Panc1 (cell line): ENCODE data around the gene PPP2R2B. TPM values are rescaled to one million over a fixed set of nuclear protein-coding genes. Genes with fewer than 3 reads are reported as not detected.

Experiments used
- ATAC-seq: fragments of 200-7000 bp; cut with Tn5 transposase; 2 replicates; pipeline ENCODE4 v1.9.1; 2020; ENCODE audit warnings: mild to moderate bottlenecking, moderate library complexity
- BruUV-seq: library from RNA; stranded (reverse); fragments of 400-500 nt; replicated peaks from 2 replicates; lab custom pipeline; 2021; lab: Mats Ljungman, UMichigan
- CTCF ChIA-PET: fragments of 300-600 bp; sonication (Branson Sonifier 250); formaldehyde crosslinking; loops from one replicate; lab custom pipeline; 2022; ENCODE audit warnings: antibody characterized with exemption; lab: Charles Lee
- POLR2A ChIA-PET: fragments of 300-600 bp; sonication (Branson Sonifier 250); formaldehyde crosslinking; loops from one replicate; lab custom pipeline; 2022; ENCODE audit warnings: antibody characterized with exemption; lab: Charles Lee
- DNase-seq: peaks from one replicate; pipeline ENCODE4 v3.0.0-alpha.2; 2010; ENCODE audit warnings: low read depth, low spot score
- H3K27ac ChIP-seq: 2 replicates; pipeline ENCODE4 v1.5.1; 2011; ENCODE audit warnings: mild to moderate bottlenecking, low read length, inconsistent platforms
- H3K27me3 ChIP-seq: fragments of 200-500 bp; sonication (Bioruptor generic); 2 replicates; pipeline ENCODE4 v1.6.0; 2014; ENCODE audit warnings: low read length, inconsistent platforms; ENCODE audit not compliant: control insufficient read depth, insufficient read depth
- H3K36me3 ChIP-seq: fragments of 200-500 bp; sonication (Bioruptor generic); 2 replicates; pipeline ENCODE4 v1.5.1; 2014; ENCODE audit warnings: inconsistent platforms, mild to moderate bottlenecking, low read length, moderate library complexity; ENCODE audit not compliant: control insufficient read depth, insufficient read depth
- H3K4me1 ChIP-seq: 2 replicates; pipeline ENCODE4 v1.5.1; 2011; ENCODE audit warnings: inconsistent platforms, mild to moderate bottlenecking, low read length, moderate library complexity; ENCODE audit not compliant: control insufficient read depth, insufficient read depth
- H3K4me3 ChIP-seq, 2 experiments: 2 replicates each; pipeline ENCODE4 v1.5.1; 2011 to 2012; ENCODE audit warnings: low read depth in 2 of 2, low read length in 2 of 2, mild to moderate bottlenecking in 2 of 2, inconsistent platforms in 1 of 2, moderate library complexity in 1 of 2
- H3K9me3 ChIP-seq: fragments of 200-500 bp; sonication (Bioruptor generic); 2 replicates; pipeline ENCODE4 v1.5.1; 2014; ENCODE audit warnings: low read depth, mild to moderate bottlenecking, inconsistent platforms, low read length, moderate library complexity; ENCODE audit not compliant: control insufficient read depth, insufficient read depth
- POLR2AphosphoS5 ChIP-seq: IDR thresholded peaks from 2 replicates; pipeline ENCODE4 v1.6.1; 2012; ENCODE audit warnings: mild to moderate bottlenecking, low read depth, low read length, moderate library complexity
- SIN3A ChIP-seq: IDR thresholded peaks from 2 replicates; pipeline ENCODE4 v1.6.1; 2012; ENCODE audit warnings: low read depth, mild to moderate bottlenecking, low read length, moderate library complexity, borderline replicate concordance; ENCODE audit not compliant: insufficient read depth
- TCF7L2 ChIP-seq: IDR thresholded peaks from 2 replicates; pipeline ENCODE4 v1.6.1; 2011; ENCODE audit warnings: mild to moderate bottlenecking, low read depth, low read length, inconsistent platforms
- in situ Hi-C: cut with HindIII; loops from 2 replicates; pipeline ENCODE4 v1.10.0; 2016; ENCODE audit warnings: low sequenced_read_pairs, low pct_unique_long_range_greater_than_20kb
- intact Hi-C: fragments of 100-400 bp; cut with micrococcal nuclease; formaldehyde crosslinking; loops from one replicate; pipeline ENCODE4 v1.10.0; 2022; ENCODE audit not compliant: unreplicated experiment
- total RNA-seq: library from RNA; stranded (reverse); gene quantifications from one replicate; pipeline ENCODE4 v1.2.1, GENCODE V29; 2021; ENCODE audit not compliant: unreplicated experiment
- TF ChIP-seq, protein P1 (sequence below), 2 experiments: IDR thresholded peaks; 2 replicates each; pipeline ENCODE4 v1.6.1; 2011 to 2012; ENCODE audit warnings: low read depth in 2 of 2, control low read depth in 1 of 2, low read length in 1 of 2, mild to moderate bottlenecking in 1 of 2, moderate library complexity in 1 of 2; ENCODE audit not compliant: insufficient read depth in 1 of 2
- TF ChIP-seq, protein P2 (sequence below): fragments of 450-650 bp; IDR thresholded peaks from 2 replicates; pipeline ENCODE4 v1.5.1; 2017; ENCODE audit warnings: mild to moderate bottlenecking

Gene PPP2R2B
- total RNA-seq, 1 experiment from 2014 or later, result 8.8 TPM

DNA sequence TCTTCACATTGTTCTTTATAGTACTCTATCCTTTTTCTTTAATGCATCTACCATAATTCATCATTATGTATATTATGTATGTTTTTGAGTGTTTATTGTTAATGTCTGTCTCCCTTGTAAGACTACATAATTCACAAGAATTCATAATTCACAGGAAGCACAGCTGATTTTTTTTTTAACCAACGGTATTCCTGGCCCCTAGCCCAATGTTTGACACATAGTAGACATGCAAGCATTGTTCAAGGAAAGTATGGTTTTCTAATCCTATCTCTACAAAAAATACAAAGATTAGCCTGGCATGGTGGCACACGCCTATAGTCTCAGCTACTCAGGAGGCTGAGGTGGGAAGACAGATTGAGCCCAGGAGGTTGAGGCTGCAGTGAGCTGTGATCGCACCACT, 160.6 kb downstream of the PPP2R2B start:
- Histone ChIP-seq H3K4me1 (peaks cover 3% of the 10 kb centered on the region), H3K27me3 (no peaks in the 10 kb centered on the region), H3K9me3 (no peaks in the 10 kb centered on the region), H3K27ac (no peak overlapping the region), H3K36me3 (no peaks in the 10 kb centered on the region), H3K4me3 (no peak overlapping the region)
- ATAC-seq (no peak), DNase-seq (no peak)
- ChIA-PET CTCF (no interaction called here), POLR2A (no interaction called here)
- intact Hi-C loops, result no loop called here
- TF ChIP-seq POLR2AphosphoS5, result no peak
- TF ChIP-seq TCF7L2, result no peak
- TF ChIP-seq, protein P1, sequence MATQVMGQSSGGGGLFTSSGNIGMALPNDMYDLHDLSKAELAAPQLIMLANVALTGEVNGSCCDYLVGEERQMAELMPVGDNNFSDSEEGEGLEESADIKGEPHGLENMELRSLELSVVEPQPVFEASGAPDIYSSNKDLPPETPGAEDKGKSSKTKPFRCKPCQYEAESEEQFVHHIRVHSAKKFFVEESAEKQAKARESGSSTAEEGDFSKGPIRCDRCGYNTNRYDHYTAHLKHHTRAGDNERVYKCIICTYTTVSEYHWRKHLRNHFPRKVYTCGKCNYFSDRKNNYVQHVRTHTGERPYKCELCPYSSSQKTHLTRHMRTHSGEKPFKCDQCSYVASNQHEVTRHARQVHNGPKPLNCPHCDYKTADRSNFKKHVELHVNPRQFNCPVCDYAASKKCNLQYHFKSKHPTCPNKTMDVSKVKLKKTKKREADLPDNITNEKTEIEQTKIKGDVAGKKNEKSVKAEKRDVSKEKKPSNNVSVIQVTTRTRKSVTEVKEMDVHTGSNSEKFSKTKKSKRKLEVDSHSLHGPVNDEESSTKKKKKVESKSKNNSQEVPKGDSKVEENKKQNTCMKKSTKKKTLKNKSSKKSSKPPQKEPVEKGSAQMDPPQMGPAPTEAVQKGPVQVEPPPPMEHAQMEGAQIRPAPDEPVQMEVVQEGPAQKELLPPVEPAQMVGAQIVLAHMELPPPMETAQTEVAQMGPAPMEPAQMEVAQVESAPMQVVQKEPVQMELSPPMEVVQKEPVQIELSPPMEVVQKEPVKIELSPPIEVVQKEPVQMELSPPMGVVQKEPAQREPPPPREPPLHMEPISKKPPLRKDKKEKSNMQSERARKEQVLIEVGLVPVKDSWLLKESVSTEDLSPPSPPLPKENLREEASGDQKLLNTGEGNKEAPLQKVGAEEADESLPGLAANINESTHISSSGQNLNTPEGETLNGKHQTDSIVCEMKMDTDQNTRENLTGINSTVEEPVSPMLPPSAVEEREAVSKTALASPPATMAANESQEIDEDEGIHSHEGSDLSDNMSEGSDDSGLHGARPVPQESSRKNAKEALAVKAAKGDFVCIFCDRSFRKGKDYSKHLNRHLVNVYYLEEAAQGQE (IDR thresholded peaks at IDR 0.05; ENCODE audit: insufficient read depth in 1 of 2, low read depth in 2 of 2, low read length in 1 of 2), result no peak
- TF ChIP-seq, protein P2, sequence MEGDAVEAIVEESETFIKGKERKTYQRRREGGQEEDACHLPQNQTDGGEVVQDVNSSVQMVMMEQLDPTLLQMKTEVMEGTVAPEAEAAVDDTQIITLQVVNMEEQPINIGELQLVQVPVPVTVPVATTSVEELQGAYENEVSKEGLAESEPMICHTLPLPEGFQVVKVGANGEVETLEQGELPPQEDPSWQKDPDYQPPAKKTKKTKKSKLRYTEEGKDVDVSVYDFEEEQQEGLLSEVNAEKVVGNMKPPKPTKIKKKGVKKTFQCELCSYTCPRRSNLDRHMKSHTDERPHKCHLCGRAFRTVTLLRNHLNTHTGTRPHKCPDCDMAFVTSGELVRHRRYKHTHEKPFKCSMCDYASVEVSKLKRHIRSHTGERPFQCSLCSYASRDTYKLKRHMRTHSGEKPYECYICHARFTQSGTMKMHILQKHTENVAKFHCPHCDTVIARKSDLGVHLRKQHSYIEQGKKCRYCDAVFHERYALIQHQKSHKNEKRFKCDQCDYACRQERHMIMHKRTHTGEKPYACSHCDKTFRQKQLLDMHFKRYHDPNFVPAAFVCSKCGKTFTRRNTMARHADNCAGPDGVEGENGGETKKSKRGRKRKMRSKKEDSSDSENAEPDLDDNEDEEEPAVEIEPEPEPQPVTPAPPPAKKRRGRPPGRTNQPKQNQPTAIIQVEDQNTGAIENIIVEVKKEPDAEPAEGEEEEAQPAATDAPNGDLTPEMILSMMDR, result no peak
- TF ChIP-seq SIN3A, result no peak
- BruUV-seq, result no TSS peak
- in situ Hi-C loops, result no loop called here

DNA sequence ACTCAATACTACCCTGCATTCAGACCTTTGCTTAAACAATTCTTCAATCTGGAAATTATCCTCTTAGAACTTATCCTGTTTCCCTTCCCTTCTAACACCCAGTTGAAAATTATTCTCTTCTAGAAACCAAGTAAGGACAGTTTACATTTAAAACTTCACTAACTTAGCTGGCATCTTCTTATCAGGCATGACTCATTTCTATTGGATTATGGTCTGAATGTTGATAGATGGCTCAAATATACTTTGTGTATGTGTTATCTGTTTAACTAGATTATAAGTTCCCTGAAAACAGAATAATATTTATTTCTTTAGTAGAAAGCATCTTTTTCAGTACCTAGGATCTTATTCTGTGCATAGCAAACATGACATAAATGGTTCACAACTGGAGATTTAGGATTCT, 161.9 kb downstream of the PPP2R2B start:
- ATAC-seq, result no peak
- TF ChIP-seq POLR2AphosphoS5 (no peak), TCF7L2 (no peak), SIN3A (no peak)
- TF ChIP-seq, protein P2, result no peak
- TF ChIP-seq, protein P1 (IDR thresholded peaks at IDR 0.05; ENCODE audit: insufficient read depth in 1 of 2, low read depth in 2 of 2, low read length in 1 of 2), result no peak
- intact Hi-C loops, result no loop called here
- Histone ChIP-seq H3K4me3 (no peak overlapping the region), H3K9me3 (no peaks in the 10 kb centered on the region), H3K36me3 (no peaks in the 10 kb centered on the region), H3K27ac (no peak overlapping the region), H3K4me1 (no peaks in the 10 kb centered on the region), H3K27me3 (no peaks in the 10 kb centered on the region)
- no TSS peak for BruUV-seq
- CTCF ChIA-PET, result no interaction called here
- DNase-seq, result no peak
- POLR2A ChIA-PET, result no interaction called here
- in situ Hi-C loops, result no loop called here
